H1 (cell line): Measurements from ENCODE around the gene PBLD. TPM values are rescaled to one million over a fixed set of nuclear protein-coding genes. Genes with fewer than 3 reads are reported as not detected.

Source experiments
- CTCF ChIA-PET: fragments of 300-600 bp; sonication (Branson Sonifier 250); formaldehyde crosslinking; loops from one replicate; lab custom pipeline; 2021; ENCODE audit not compliant: partially characterized antibody; lab: Charles Lee
- POLR2A ChIA-PET: fragments of 300-600 bp; sonication (Branson Sonifier 250); formaldehyde crosslinking; loops from one replicate; lab custom pipeline; 2021; ENCODE audit warnings: inconsistent platforms; ENCODE audit not compliant: partially characterized antibody; lab: Charles Lee
- DNase-seq, 2 experiments: peaks; one replicate each; pipeline versions ENCODE4 v3.0.0 to v3.0.0-alpha.2; 2010 to 2022; ENCODE audit warnings: low spot score in 2 of 2, low read depth in 1 of 2, mixed read lengths in 1 of 2
- FAIRE-seq: peaks from 2 replicates; lab custom pipeline; 2011; peaks lifted over from hg19 to GRCh38; lab: Jason Lieb, UNC
- H2AFZ ChIP-seq: 2 replicates; pipeline ENCODE4 v1.8.1; 2012; ENCODE audit warnings: low read length, inconsistent platforms
- H2AK5ac ChIP-seq: 2 replicates; pipeline ENCODE4 v1.6.1; 2013; ENCODE audit warnings: low read depth, low read length
- H2BK120ac ChIP-seq: replicated peaks from 2 replicates; pipeline ENCODE3; 2013; ENCODE audit warnings: low read depth, low read length, inconsistent platforms
- H2BK12ac ChIP-seq: 2 replicates; pipeline ENCODE4 v1.6.1; 2013; ENCODE audit warnings: low read depth, low read length
- H2BK15ac ChIP-seq: 2 replicates; pipeline ENCODE4 v1.6.1; 2013; ENCODE audit warnings: low read length
- H2BK20ac ChIP-seq: 2 replicates; pipeline ENCODE4 v1.6.1; 2013; ENCODE audit warnings: low read length
- H2BK5ac ChIP-seq: 2 replicates; pipeline ENCODE4 v1.6.1; 2013; ENCODE audit warnings: low read depth, low read length
- H3K14ac ChIP-seq: 2 replicates; pipeline ENCODE4 v1.6.1; 2013; ENCODE audit warnings: inconsistent platforms; ENCODE audit not compliant: insufficient read length
- H3K18ac ChIP-seq: 2 replicates; pipeline ENCODE4 v1.6.1; 2013; ENCODE audit warnings: low read length; ENCODE audit errors: extremely low read depth
- H3K23ac ChIP-seq: 2 replicates; pipeline ENCODE4 v1.6.1; 2013; ENCODE audit warnings: inconsistent platforms; ENCODE audit not compliant: insufficient read length
- H3K23me2 ChIP-seq: 2 replicates; pipeline ENCODE4 v1.6.1; 2013; ENCODE audit warnings: low read depth, low read length
- H3K27ac ChIP-seq: 2 replicates; pipeline ENCODE4 v1.6.1; 2011; ENCODE audit warnings: low read depth, low read length, inconsistent platforms
- H3K27me3 ChIP-seq, 4 experiments: replicated peaks in 1 of 4; 1 replicate in 1 of 4; 2 replicates in 3 of 4; pipeline versions ENCODE4 v1.6.1 to v1.8.1; 2011 to 2013; ENCODE audit warnings: low read length in 3 of 4, mild to moderate bottlenecking in 3 of 4, inconsistent platforms in 2 of 4, mixed read lengths in 2 of 4, moderate library complexity in 1 of 4; ENCODE audit not compliant: control insufficient read depth in 3 of 4, insufficient read depth in 3 of 4; ENCODE audit errors: extremely low read depth in 1 of 4
- H3K36me3 ChIP-seq, 4 experiments: 2 replicates each; pipeline versions ENCODE4 v1.6.1 to v1.8.1; 2011 to 2013; ENCODE audit warnings: mild to moderate bottlenecking in 4 of 4, low read length in 3 of 4, moderate library complexity in 2 of 4, control low read depth in 1 of 4, inconsistent platforms in 1 of 4; ENCODE audit not compliant: insufficient read depth in 4 of 4, control insufficient read depth in 2 of 4
- H3K4ac ChIP-seq: replicated peaks from 2 replicates; pipeline ENCODE3; 2013; ENCODE audit warnings: low read length, low read depth, mixed read lengths, inconsistent platforms; ENCODE audit not compliant: insufficient read length
- H3K4me1 ChIP-seq, 4 experiments: replicated peaks in 1 of 4; 1 replicate in 1 of 4; 2 replicates in 3 of 4; pipeline versions ENCODE4 v1.6.1 to v1.8.1; 2011 to 2013; ENCODE audit warnings: low read length in 3 of 4, inconsistent platforms in 2 of 4, mixed read lengths in 1 of 4; ENCODE audit not compliant: insufficient read depth in 4 of 4, control insufficient read depth in 3 of 4
- H3K4me2 ChIP-seq, 2 experiments: 2 replicates each; pipeline versions ENCODE4 v1.6.1 to v1.8.1; 2011 to 2013; ENCODE audit warnings: low read depth in 2 of 2, low read length in 2 of 2, control low read depth in 1 of 2, inconsistent platforms in 1 of 2, mild to moderate bottlenecking in 1 of 2; ENCODE audit not compliant: insufficient read depth in 1 of 2
- H3K4me3 ChIP-seq, 4 experiments: fragments of 200-600, 300-600 bp in 1 of 4; sonication (generic), shearing (Covaris generic), sonication (Bioruptor Twin) in 1 of 4; 2 replicates each; pipeline versions ENCODE4 v1.5.1 to v1.8.1; 2011 to 2016; ENCODE audit warnings: low read length in 4 of 4, low read depth in 3 of 4, control low read depth in 2 of 4, inconsistent platforms in 2 of 4, mild to moderate bottlenecking in 2 of 4, mixed read lengths in 1 of 4, moderate library complexity in 1 of 4; ENCODE audit not compliant: insufficient read depth in 2 of 4; ENCODE audit errors: extremely low read depth in 1 of 4
- H3K56ac ChIP-seq: replicated peaks from 2 replicates; pipeline ENCODE3; 2013; ENCODE audit warnings: low read depth, mild to moderate bottlenecking, mixed read lengths, low read length, inconsistent platforms; ENCODE audit not compliant: insufficient read length
- H3K79me1 ChIP-seq: 2 replicates; pipeline ENCODE4 v1.6.1; 2013; ENCODE audit warnings: low read depth, low read length, control low read depth
- H3K79me2 ChIP-seq, 2 experiments: 2 replicates each; pipeline versions ENCODE4 v1.6.1 to v1.8.1; 2012 to 2013; ENCODE audit warnings: low read length in 2 of 2, mild to moderate bottlenecking in 2 of 2, inconsistent platforms in 1 of 2; ENCODE audit not compliant: insufficient read depth in 2 of 2, control insufficient read depth in 1 of 2
- H3K9ac ChIP-seq, 4 experiments: replicated peaks in 1 of 4; 1 replicate in 1 of 4; 2 replicates in 3 of 4; pipeline versions ENCODE4 v1.6.1 to v1.8.1; 2011 to 2013; ENCODE audit warnings: low read depth in 3 of 4, low read length in 3 of 4, control low read depth in 2 of 4, mild to moderate bottlenecking in 2 of 4, moderate library complexity in 2 of 4, inconsistent platforms in 1 of 4; ENCODE audit errors: extremely low read depth in 1 of 4
- H3K9me3 ChIP-seq, 2 experiments: 2 replicates each; pipeline versions ENCODE4 v1.6.1 to v1.8.1; 2012 to 2013; ENCODE audit warnings: mild to moderate bottlenecking in 2 of 2, moderate library complexity in 2 of 2, control low read depth in 1 of 2, inconsistent platforms in 1 of 2, low read depth in 1 of 2, low read length in 1 of 2, mixed read lengths in 1 of 2; ENCODE audit not compliant: insufficient read depth in 2 of 2
- H4K20me1 ChIP-seq, 2 experiments: replicated peaks in 1 of 2; 2 replicates each; pipeline versions ENCODE3 to v1.8.1; 2011 to 2013; ENCODE audit warnings: inconsistent platforms in 2 of 2, low read length in 2 of 2, mild to moderate bottlenecking in 1 of 2; ENCODE audit not compliant: insufficient read depth in 2 of 2, control insufficient read depth in 1 of 2
- H4K5ac ChIP-seq: 2 replicates; pipeline ENCODE4 v1.6.1; 2013; ENCODE audit warnings: low read length, low read depth, mixed read lengths, inconsistent platforms; ENCODE audit not compliant: insufficient read length
- H4K8ac ChIP-seq: 2 replicates; pipeline ENCODE4 v1.8.0; 2013; ENCODE audit warnings: mild to moderate bottlenecking, moderate library complexity, low read length, inconsistent platforms; ENCODE audit not compliant: insufficient read depth; ENCODE audit errors: extremely low read depth
- H4K91ac ChIP-seq: replicated peaks from 2 replicates; pipeline ENCODE3; 2013; ENCODE audit warnings: low read length, mixed read lengths, inconsistent platforms; ENCODE audit not compliant: insufficient read length
- BRCA1 ChIP-seq: IDR thresholded peaks from 2 replicates; pipeline ENCODE4 v1.6.1; 2012; ENCODE audit warnings: low read depth, low read length, improper control_type of control experiment
- GABPA ChIP-seq: IDR thresholded peaks from 2 replicates; pipeline ENCODE4 v1.6.1; 2011; ENCODE audit warnings: mild to moderate bottlenecking, low read length, moderate library complexity, borderline replicate concordance; ENCODE audit not compliant: insufficient read depth
- SIRT6 ChIP-seq: IDR thresholded peaks from one replicate; pipeline ENCODE4 v1.7.1; 2012; ENCODE audit warnings: low read length, inconsistent platforms
- WGBS, 2 experiments: shearing (Covaris generic) in 1 of 2; methylation state at CpG; one replicate each; pipeline versions ENCODE4 v1.1.6 to v1.1.7; 2013 to 2015; ENCODE audit warnings: low lambda C conversion rate in 2 of 2, mixed read lengths in 2 of 2, inconsistent platforms in 1 of 2, low coverage in 1 of 2, missing lambda C conversion rate in 1 of 2; ENCODE audit not compliant: insufficient replicate concordance in 2 of 2, insufficient coverage in 1 of 2, insufficient read length in 1 of 2; ENCODE audit errors: extremely low coverage in 1 of 2, missing lambda C conversion rate in 1 of 2; 5-methylcytosine and 5-hydroxymethylcytosine counted together
- polyA plus RNA-seq, 7 experiments: library from polyadenylated mRNA; depleted of rRNA in 3 of 7; stranded (reverse) in 5 of 7; unstranded in 2 of 7; fragments of >200 nt in 5 of 7; fragments of 200-250 nt in 2 of 7; gene quantifications; 1 replicate in 5 of 7; 2 replicates in 1 of 7; 4 replicates in 1 of 7; pipeline versions ENCODE4 v1.2.1 to v1.2.3, GENCODE V29; 2011 to 2013; ENCODE audit warnings: missing spikeins in 2 of 7, mixed read lengths in 2 of 7
- total RNA-seq: library from RNA; stranded (reverse); fragmentation: NEBNext Ultra II Directional; extraction: Animal tissue kit (Norgen Biotek cat#: 25700); gene quantifications from 2 replicates; pipeline ENCODE4 v1.2.1, GENCODE V29; 2021

The PBLD gene
- total and polyA plus RNA-seq, 2 of the 8 experiments (the other 6 are each of a cell fraction or from before 2014, with no cell fraction given): 0.56 to 2.0 TPM

DNA sequence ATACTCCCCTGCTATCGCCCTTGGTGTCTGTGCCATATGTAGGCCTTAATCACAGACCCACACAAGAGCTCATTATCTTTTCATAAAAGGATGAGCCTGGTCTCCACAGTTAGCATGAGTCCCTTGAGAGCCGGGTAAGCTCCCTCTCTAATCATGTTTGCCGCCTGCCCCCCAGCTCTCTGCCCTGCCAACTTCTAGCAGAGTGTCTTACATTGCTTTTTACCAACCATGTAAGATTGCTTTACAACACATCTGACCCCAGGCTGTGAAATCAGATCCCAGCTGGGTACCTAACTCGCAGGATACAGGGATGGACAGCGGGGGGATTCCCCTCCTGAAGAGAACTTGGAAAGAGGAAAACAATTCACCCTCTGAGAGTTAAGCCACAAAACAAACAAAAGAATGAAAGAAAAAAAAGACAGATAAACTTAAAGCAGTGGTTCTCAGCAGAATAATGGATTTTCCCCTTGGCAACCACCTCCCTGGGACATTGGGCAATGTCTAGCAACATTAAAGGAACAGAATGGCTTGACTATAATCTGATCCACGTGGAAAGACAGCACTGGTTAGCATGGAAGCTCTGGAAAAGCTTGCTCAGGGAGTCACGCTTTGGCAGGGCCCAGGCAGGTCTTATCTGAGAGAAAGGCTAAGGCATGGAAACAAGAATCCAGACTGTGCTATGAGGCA, 61.4 kb downstream of the PBLD start:
- 70% methylated on average over 7 of the region's 7 CpGs; no CpG with 5 or more reads in 1 of the 2 experiments for WGBS, 2 experiments

More for the DNA sequence above, 61.4 kb downstream of the PBLD start:
- Histone ChIP-seq H3K79me2 (no peaks in the 10 kb centered on the region), H3K4ac (no peak overlapping the region)
- TF ChIP-seq BRCA1 (no peak), GABPA (no peak), SIRT6 (no peak)
- TF ChIP-seq, all 59 proteins: peak for 0
- Histone ChIP-seq H2BK5ac (no peak overlapping the region), H3K18ac (no peak overlapping the region), H3K4me2 (no peak overlapping the region; a peak in 2 of 4 replicates), H3K9me3 (0 out of 4 replicates have a peak, but pooled peaks cover 1% of the 10 kb centered on the region in 2 experiments), H3K4me1 (peaks cover 0 to 2% (median 0%) of the 10 kb centered on the region in 4 experiments; a peak in 2 of 7 replicates), H2BK20ac (no peak overlapping the region), H3K27me3 (0 out of 7 replicates have a peak, but pooled peaks cover 0 to 4% (median 0%) of the 10 kb centered on the region in 4 experiments), H2AK5ac (no peak overlapping the region), H2AFZ (no peak overlapping the region), H3K79me1 (no peaks in the 10 kb centered on the region), H4K91ac (no peak overlapping the region), H3K56ac (no peak overlapping the region), H2BK15ac (no peak overlapping the region), H4K5ac (no peak overlapping the region), H4K8ac (no peak overlapping the region; the same call in 1 of the 2 replicates), H3K23me2 (no peaks in the 10 kb centered on the region), H3K36me3 (no peaks in the 10 kb centered on the region), H3K9ac (no peak overlapping the region), H3K4me3 (no peak overlapping the region), H3K14ac (no peak overlapping the region), H2BK12ac (no peak overlapping the region), H3K23ac (no peak overlapping the region), H4K20me1 (no peaks in the 10 kb centered on the region), H2BK120ac (no peak overlapping the region), H3K27ac (no peak overlapping the region; the same call in 1 of the 2 replicates)
- FAIRE-seq: no peak
- POLR2A ChIA-PET: no interaction called here
- CTCF ChIA-PET: interaction anchor here (1.0 to 1.5 kb wide), 4 partner anchors 11 to 115 kb away, joined by 3 to 4 read pairs (median 3); no protein-coding TSS in a partner anchor
- no peak for DNase-seq
